ENCODE results near the gene FAM171A1. TPM values are rescaled to one million over a fixed set of nuclear protein-coding genes. Genes with fewer than 3 reads are reported as not detected.

Gene FAM171A1
- total RNA-seq, 1 experiment from 2014 or later, result 19.2 TPM

DNA sequence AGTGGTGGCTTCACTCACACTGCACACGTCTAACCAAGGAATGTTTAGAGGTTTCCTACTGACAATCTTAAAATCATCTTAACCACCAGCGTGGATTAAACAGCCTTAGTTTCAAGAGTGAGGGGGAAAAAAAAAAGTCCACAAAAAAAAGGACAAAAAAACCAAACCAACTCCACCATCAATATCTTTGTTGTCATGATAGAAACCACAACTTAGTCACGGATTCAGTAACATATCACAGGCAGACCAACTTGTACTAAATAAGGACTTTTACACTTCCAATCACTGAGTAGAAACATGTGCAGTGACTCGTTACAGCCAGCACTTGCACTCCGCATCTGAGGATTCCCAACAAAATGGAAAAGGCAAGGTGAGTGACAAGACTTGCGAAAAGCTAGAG, 46.5 kb downstream of the FAM171A1 start:
- Histone ChIP-seq H3K27me3 (ENCODE audit: control insufficient read depth, insufficient read depth, low read length) (no peaks in the 10 kb centered on the region), H3K4me1 (ENCODE audit: control insufficient read depth, insufficient read depth, low read length) (no peaks in the 10 kb centered on the region), H3K36me3 (ENCODE audit: control insufficient read depth, insufficient read depth, low read length) (no peaks in the 10 kb centered on the region), H3K4me3 (ENCODE audit: low read depth in 2 of 2, low read length in 2 of 2) (no peak overlapping the region), H3K9me3 (ENCODE audit: control insufficient read depth, insufficient read depth, low read depth, low read length) (no peaks in the 10 kb centered on the region), H3K27ac (ENCODE audit: low read length) (no peak overlapping the region)
- ATAC-seq, result no peak
- intact Hi-C loops (cut with micrococcal nuclease; ENCODE audit: unreplicated experiment) (no loop called here), in situ Hi-C loops (cut with HindIII; ENCODE audit: low pct_unique_long_range_greater_than_20kb, low sequenced_read_pairs) (no loop called here)
- CTCF ChIA-PET, result no interaction called here
- TF ChIP-seq POLR2AphosphoS5 (IDR thresholded peaks at IDR 0.05; ENCODE audit: low read depth, low read length) (no peak), SIN3A (IDR thresholded peaks at IDR 0.05; ENCODE audit: borderline replicate concordance, insufficient read depth, low read depth, low read length) (no peak), TCF7L2 (IDR thresholded peaks at IDR 0.05; ENCODE audit: low read depth, low read length) (no peak)
- TF ChIP-seq, protein P1, sequence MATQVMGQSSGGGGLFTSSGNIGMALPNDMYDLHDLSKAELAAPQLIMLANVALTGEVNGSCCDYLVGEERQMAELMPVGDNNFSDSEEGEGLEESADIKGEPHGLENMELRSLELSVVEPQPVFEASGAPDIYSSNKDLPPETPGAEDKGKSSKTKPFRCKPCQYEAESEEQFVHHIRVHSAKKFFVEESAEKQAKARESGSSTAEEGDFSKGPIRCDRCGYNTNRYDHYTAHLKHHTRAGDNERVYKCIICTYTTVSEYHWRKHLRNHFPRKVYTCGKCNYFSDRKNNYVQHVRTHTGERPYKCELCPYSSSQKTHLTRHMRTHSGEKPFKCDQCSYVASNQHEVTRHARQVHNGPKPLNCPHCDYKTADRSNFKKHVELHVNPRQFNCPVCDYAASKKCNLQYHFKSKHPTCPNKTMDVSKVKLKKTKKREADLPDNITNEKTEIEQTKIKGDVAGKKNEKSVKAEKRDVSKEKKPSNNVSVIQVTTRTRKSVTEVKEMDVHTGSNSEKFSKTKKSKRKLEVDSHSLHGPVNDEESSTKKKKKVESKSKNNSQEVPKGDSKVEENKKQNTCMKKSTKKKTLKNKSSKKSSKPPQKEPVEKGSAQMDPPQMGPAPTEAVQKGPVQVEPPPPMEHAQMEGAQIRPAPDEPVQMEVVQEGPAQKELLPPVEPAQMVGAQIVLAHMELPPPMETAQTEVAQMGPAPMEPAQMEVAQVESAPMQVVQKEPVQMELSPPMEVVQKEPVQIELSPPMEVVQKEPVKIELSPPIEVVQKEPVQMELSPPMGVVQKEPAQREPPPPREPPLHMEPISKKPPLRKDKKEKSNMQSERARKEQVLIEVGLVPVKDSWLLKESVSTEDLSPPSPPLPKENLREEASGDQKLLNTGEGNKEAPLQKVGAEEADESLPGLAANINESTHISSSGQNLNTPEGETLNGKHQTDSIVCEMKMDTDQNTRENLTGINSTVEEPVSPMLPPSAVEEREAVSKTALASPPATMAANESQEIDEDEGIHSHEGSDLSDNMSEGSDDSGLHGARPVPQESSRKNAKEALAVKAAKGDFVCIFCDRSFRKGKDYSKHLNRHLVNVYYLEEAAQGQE (IDR thresholded peaks at IDR 0.05; ENCODE audit: insufficient read depth in 1 of 2, low read depth in 2 of 2, low read length in 1 of 2), result no peak
- TF ChIP-seq, protein P2, sequence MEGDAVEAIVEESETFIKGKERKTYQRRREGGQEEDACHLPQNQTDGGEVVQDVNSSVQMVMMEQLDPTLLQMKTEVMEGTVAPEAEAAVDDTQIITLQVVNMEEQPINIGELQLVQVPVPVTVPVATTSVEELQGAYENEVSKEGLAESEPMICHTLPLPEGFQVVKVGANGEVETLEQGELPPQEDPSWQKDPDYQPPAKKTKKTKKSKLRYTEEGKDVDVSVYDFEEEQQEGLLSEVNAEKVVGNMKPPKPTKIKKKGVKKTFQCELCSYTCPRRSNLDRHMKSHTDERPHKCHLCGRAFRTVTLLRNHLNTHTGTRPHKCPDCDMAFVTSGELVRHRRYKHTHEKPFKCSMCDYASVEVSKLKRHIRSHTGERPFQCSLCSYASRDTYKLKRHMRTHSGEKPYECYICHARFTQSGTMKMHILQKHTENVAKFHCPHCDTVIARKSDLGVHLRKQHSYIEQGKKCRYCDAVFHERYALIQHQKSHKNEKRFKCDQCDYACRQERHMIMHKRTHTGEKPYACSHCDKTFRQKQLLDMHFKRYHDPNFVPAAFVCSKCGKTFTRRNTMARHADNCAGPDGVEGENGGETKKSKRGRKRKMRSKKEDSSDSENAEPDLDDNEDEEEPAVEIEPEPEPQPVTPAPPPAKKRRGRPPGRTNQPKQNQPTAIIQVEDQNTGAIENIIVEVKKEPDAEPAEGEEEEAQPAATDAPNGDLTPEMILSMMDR (IDR thresholded peaks at IDR 0.05), result no peak
- DNase-seq (ENCODE audit: low read depth, low spot score), result no peak
- POLR2A ChIA-PET, result no interaction called here
- BruUV-seq (replicated peaks), result no TSS peak

DNA sequence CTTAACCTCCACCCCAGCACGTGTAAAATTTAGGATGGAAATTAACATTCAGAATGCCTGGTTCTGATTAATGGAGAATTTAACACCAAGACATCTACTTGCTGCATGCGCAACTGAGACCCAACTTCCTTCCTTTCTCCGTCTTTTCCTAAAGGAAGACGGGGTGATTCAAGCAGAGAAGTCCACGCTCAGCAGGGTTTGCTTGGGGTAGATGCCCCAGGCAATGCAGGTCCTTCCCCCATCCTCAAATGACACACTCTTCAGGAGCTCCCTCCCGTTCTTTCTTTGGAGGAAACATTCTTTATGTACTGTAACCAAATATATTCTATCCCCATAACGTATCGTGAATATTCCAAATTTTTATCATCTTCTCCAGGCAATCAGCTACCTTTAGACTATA, 47.0 kb downstream of the FAM171A1 start:
- intact Hi-C loops (cut with micrococcal nuclease; ENCODE audit: unreplicated experiment), result no loop called here

More for the DNA sequence above, 47.0 kb downstream of the FAM171A1 start:
- DNase-seq (ENCODE audit: low read depth, low spot score) (no peak), ATAC-seq (no peak)
- H3K27me3 ChIP-seq (ENCODE audit: control insufficient read depth, insufficient read depth, low read length), result no peaks in the 10 kb centered on the region
- no TSS peak for BruUV-seq (replicated peaks)
- in situ Hi-C loops (cut with HindIII; ENCODE audit: low pct_unique_long_range_greater_than_20kb, low sequenced_read_pairs), result no loop called here
- H3K36me3 ChIP-seq (ENCODE audit: control insufficient read depth, insufficient read depth, low read length), result no peaks in the 10 kb centered on the region
- no peak overlapping the region for H3K27ac ChIP-seq (ENCODE audit: low read length)
- TF ChIP-seq, protein P1 (IDR thresholded peaks at IDR 0.05; ENCODE audit: insufficient read depth in 1 of 2, low read depth in 2 of 2, low read length in 1 of 2), result no peak
- TF ChIP-seq, protein P2 (IDR thresholded peaks at IDR 0.05), result no peak
- TF ChIP-seq POLR2AphosphoS5 (IDR thresholded peaks at IDR 0.05; ENCODE audit: low read depth, low read length), result no peak
- TF ChIP-seq TCF7L2 (IDR thresholded peaks at IDR 0.05; ENCODE audit: low read depth, low read length), result no peak
- TF ChIP-seq SIN3A (IDR thresholded peaks at IDR 0.05; ENCODE audit: borderline replicate concordance, insufficient read depth, low read depth, low read length), result no peak
- POLR2A ChIA-PET, result no interaction called here
- H3K9me3 ChIP-seq (ENCODE audit: control insufficient read depth, insufficient read depth, low read depth, low read length), result no peaks in the 10 kb centered on the region
- CTCF ChIA-PET, result no interaction called here
- no peaks in the 10 kb centered on the region for H3K4me1 ChIP-seq (ENCODE audit: control insufficient read depth, insufficient read depth, low read length)
- H3K4me3 ChIP-seq (ENCODE audit: low read depth in 2 of 2, low read length in 2 of 2), result no peak overlapping the region
